GM21723 (cell line): ENCODE data around the gene MCF2L.
"Not testable (repeated sequence)": the region's sequence is repeated elsewhere in the genome, so short reads cannot be mapped to it uniquely, and the experiment has no call there.

Experiments used
- ATAC-seq: cut with Tn5 transposase; IDR thresholded peaks from one replicate; pipeline ENCODE4 v1.9.1; 2021; ENCODE audit warnings: mild to moderate bottlenecking, moderate library complexity; ENCODE audit not compliant: unreplicated experiment

The MCF2L gene

GRCh38 chr13:113106711-113107351, 137.8 kb downstream of the MCF2L start:
- no peak for ATAC-seq

- ATAC-seq: not testable (repeated sequence)
Observed at GRCh38 chr13:113108521-113108920, 139.5 kb downstream of the MCF2L start.

GRCh38 chr13:113109151-113110047, 140.4 kb downstream of the MCF2L start:
- ATAC-seq: no peak

- no peak for ATAC-seq
Observed at GRCh38 chr13:113110048-113110851, 141.2 kb downstream of the MCF2L start.

GRCh38 chr13:113110852-113111315, 141.9 kb downstream of the MCF2L start:
- ATAC-seq: no peak

- not testable (repeated sequence) for ATAC-seq
Observed at GRCh38 chr13:113111821-113112220, 142.8 kb downstream of the MCF2L start.

GRCh38 chr13:113112475-113112874, 143.5 kb downstream of the MCF2L start:
- ATAC-seq: not testable (repeated sequence)

- ATAC-seq: no peak
Observed at GRCh38 chr13:113112893-113113845, 144.2 kb downstream of the MCF2L start.

- ATAC-seq: no peak
Observed at GRCh38 chr13:113113846-113114271, 144.8 kb downstream of the MCF2L start.

- ATAC-seq: no peak
Observed at GRCh38 chr13:113114511-113115362, 145.7 kb downstream of the MCF2L start.

GRCh38 chr13:113115363-113116205, 146.6 kb downstream of the MCF2L start:
- no peak for ATAC-seq

GRCh38 chr13:113116206-113116800, 147.3 kb downstream of the MCF2L start:
- ATAC-seq: no peak

- ATAC-seq: no peak
Observed at GRCh38 chr13:113116871-113117271, 147.9 kb downstream of the MCF2L start.

GRCh38 chr13:113117335-113117872, 148.4 kb downstream of the MCF2L start:
- no peak for ATAC-seq

GRCh38 chr13:113117911-113118260, 148.9 kb downstream of the MCF2L start:
- no peak for ATAC-seq

GRCh38 chr13:113118261-113119021, 149.4 kb downstream of the MCF2L start:
- ATAC-seq: no peak
